HepG2 (cell line): Measurements from ENCODE around the gene UBFD1. TPM values are rescaled to one million over a fixed set of nuclear protein-coding genes. Genes with fewer than 3 reads are reported as not detected.

Experiments used
- AGO1 ChIP-seq: fragments of 200-400 bp; formaldehyde crosslinking; IDR thresholded peaks from 2 replicates; pipeline ENCODE4 v1.6.1; 2017; ENCODE audit warnings: mild to moderate bottlenecking, low read depth, low read length, moderate library complexity; ENCODE audit not compliant: poor library complexity, severe bottlenecking
- CREM ChIP-seq, 2 experiments: sonication (generic) in 1 of 2; formaldehyde crosslinking in 1 of 2; IDR thresholded peaks; 2 replicates each; pipeline versions ENCODE4 v1.4.0 to v1.6.1; 2016 to 2020; ENCODE audit warnings: antibody characterized with exemption in 1 of 2, mild to moderate bottlenecking in 1 of 2, missing genetic modification reagents in 1 of 2
- CSRNP2 ChIP-seq: sonication (generic); formaldehyde crosslinking; conservative IDR thresholded peaks from 2 replicates; pipeline ENCODE4 v1.8.0; 2022; ENCODE audit warnings: low read depth, missing genetic modification reagents
- FOXP1 ChIP-seq, 2 experiments: fragments of 450-650 bp in 1 of 2; IDR thresholded peaks; 2 replicates each; pipeline ENCODE4 v1.6.1; 2017 to 2018; ENCODE audit warnings: antibody characterized with exemption in 1 of 2
- GLMP ChIP-seq: sonication (generic); formaldehyde crosslinking; IDR thresholded peaks from 2 replicates; pipeline ENCODE4 v1.9.0; 2021; ENCODE audit warnings: missing genetic modification reagents, mild to moderate bottlenecking, borderline replicate concordance
- HNF4G ChIP-seq, 2 experiments: sonication (generic) in 1 of 2; formaldehyde crosslinking in 1 of 2; IDR thresholded peaks; 2 replicates each; pipeline versions ENCODE4 v1.4.0 to v1.6.1; 2011 to 2020; ENCODE audit warnings: borderline replicate concordance in 2 of 2, low read depth in 2 of 2, mild to moderate bottlenecking in 2 of 2, low read length in 1 of 2, missing genetic modification reagents in 1 of 2, moderate library complexity in 1 of 2
- NFE2L1 ChIP-seq: sonication (generic); formaldehyde crosslinking; IDR thresholded peaks from 2 replicates; pipeline ENCODE4 v1.4.0; 2020; ENCODE audit warnings: missing genetic modification reagents, mild to moderate bottlenecking, borderline replicate concordance
- PATZ1 ChIP-seq: sonication (generic); formaldehyde crosslinking; IDR thresholded peaks from 2 replicates; pipeline ENCODE4 v1.4.0; 2020; ENCODE audit warnings: missing genetic modification reagents
- SALL1 ChIP-seq: sonication (generic); formaldehyde crosslinking; IDR thresholded peaks from 2 replicates; pipeline ENCODE4 v1.8.0; 2022; ENCODE audit warnings: mild to moderate bottlenecking, missing genetic modification reagents
- SETDB1 ChIP-seq: sonication (generic); formaldehyde crosslinking; IDR thresholded peaks from 2 replicates; pipeline ENCODE4 v1.5.1; 2020; ENCODE audit warnings: missing genetic modification reagents, mild to moderate bottlenecking, borderline replicate concordance
- SOX5 ChIP-seq: IDR thresholded peaks from 2 replicates; pipeline ENCODE4 v1.6.1; 2016; ENCODE audit warnings: borderline replicate concordance
- TFAP4 ChIP-seq: sonication (generic); IDR thresholded peaks from 2 replicates; pipeline ENCODE4 v1.6.1; 2016; ENCODE audit warnings: low read depth, borderline replicate concordance
- ZNF24 ChIP-seq: fragments of 450-650 bp; IDR thresholded peaks from 2 replicates; pipeline ENCODE4 v1.6.1; 2017; ENCODE audit warnings: antibody characterized with exemption, mild to moderate bottlenecking
- ZNF530 ChIP-seq: sonication (generic); formaldehyde crosslinking; IDR thresholded peaks from 2 replicates; pipeline ENCODE4 v1.5.0; 2020; ENCODE audit warnings: low read depth, mild to moderate bottlenecking, missing genetic modification reagents
- ZNF558 ChIP-seq: sonication (generic); formaldehyde crosslinking; IDR thresholded peaks from 2 replicates; pipeline ENCODE4 v1.9.0; 2022; ENCODE audit warnings: mild to moderate bottlenecking, missing genetic modification reagents, borderline replicate concordance
- ZNF687 ChIP-seq: sonication (generic); formaldehyde crosslinking; IDR thresholded peaks from 2 replicates; pipeline ENCODE4 v1.5.1; 2020; ENCODE audit warnings: mild to moderate bottlenecking, missing genetic modification reagents, moderate library complexity
- ZNF766 ChIP-seq: sonication (generic); formaldehyde crosslinking; IDR thresholded peaks from 2 replicates; pipeline ENCODE4 v1.5.0; 2020; ENCODE audit warnings: missing genetic modification reagents, borderline replicate concordance
- polyA plus RNA-seq, 8 experiments: library from polyadenylated mRNA; depleted of rRNA in 3 of 8; stranded (reverse) in 7 of 8; unstranded in 1 of 8; fragments of >200 nt; fragmentation: Illumina TruSeq in 4 of 8; extraction: Trizol in 4 of 8; gene quantifications; 2 replicates each; pipeline versions ENCODE4 v1.2.1 to v1.2.3, GENCODE V29; 2011 to 2016; ENCODE audit warnings: low read depth in 4 of 8, missing spikeins in 1 of 8, mixed read lengths in 1 of 8; ENCODE audit not compliant: insufficient read depth in 1 of 8
- total RNA-seq, 5 experiments: library from RNA; depleted of rRNA; stranded (reverse); fragments of >200 nt; fragmentation: Illumina TruSeq; extraction: Trizol; gene quantifications; 2 replicates each; pipeline ENCODE4 v1.2.3, GENCODE V29; 2016; ENCODE audit warnings: low read depth in 1 of 5

The UBFD1 gene
- total and polyA plus RNA-seq, 2 of the 13 experiments (the other 11 are each of a cell fraction or from before 2014, with no cell fraction given), result 100 to 111 TPM

GRCh38 chr16:23510164-23510914 lies 47.2 kb upstream of the UBFD1 start, which contains the start of gene GGA2 (continued):
- TF ChIP-seq ZNF687 (CRISPR knock-in tag) (peak; percentile 94), NFE2L1 (no peak), SOX5 (CRISPR knock-in tag) (peak; percentile 60), SETDB1 (CRISPR knock-in tag) (no peak), CSRNP2 (no peak), ZNF24 (no peak), HNF4G (IDR thresholded peaks at IDR 0.05; ENCODE audit: borderline replicate concordance, low read depth, low read length) (0 out of 2 replicates have a peak, but pooled peaks have one; percentile 10), HNF4G (CRISPR knock-in tag; IDR thresholded peaks at IDR 0.05; ENCODE audit: borderline replicate concordance, low read depth) (peak; percentile 76), CREM (IDR thresholded peaks at IDR 0.05) (no peak), CREM (CRISPR knock-in tag; IDR thresholded peaks at IDR 0.05) (no peak), AGO1 (peak; percentile 94), ZNF558 (CRISPR knock-in tag) (peak; percentile 94; the same call in 1 of the 2 replicates), SALL1 (CRISPR knock-in tag) (peak; percentile 94), ZNF766 (CRISPR knock-in tag) (peak; percentile 97), ZNF530 (CRISPR knock-in tag) (0 out of 2 replicates have a peak, but pooled peaks have one; percentile 52), PATZ1 (peak; percentile 97), FOXP1 (IDR thresholded peaks at IDR 0.05) (no peak), FOXP1 (CRISPR knock-in tag; IDR thresholded peaks at IDR 0.05) (no peak), TFAP4 (peak; percentile 69; the same call in 1 of the 2 replicates), GLMP (no peak)
